Body of pancreas (tissue), 4 donors: Measurements from ENCODE around the gene SLC5A8. TPM values are rescaled to one million over a fixed set of nuclear protein-coding genes. Genes with fewer than 3 reads are reported as not detected.
"Not testable (repeated sequence)": the region's sequence is repeated elsewhere in the genome, so short reads cannot be mapped to it uniquely, and the experiment has no call there.

Experiments
- ATAC-seq: fragments of 150-250 bp; one replicate; pipeline ENCODE4 v1.9.1; 2016
- DNase-seq, 4 donors: peaks; one replicate each; pipeline ENCODE4 v3.0.0-alpha.2; 2019
- H3K27ac ChIP-seq, 4 donors: fragments of 200-600 bp; sonication (generic); 1 replicate in 3 of 4; 2 replicates in 1 of 4; pipeline versions ENCODE4 v1.5.1 to v1.6.1; 2016 to 2019; ENCODE audit warnings: mild to moderate bottlenecking in 1 of 4, mixed read lengths in 1 of 4, moderate library complexity in 1 of 4
- H3K27me3 ChIP-seq, 2 donors: fragments of 200-600 bp; sonication (generic); one replicate each; pipeline ENCODE4 v1.6.0; 2016; ENCODE audit warnings: mild to moderate bottlenecking in 1 of 2
- H3K36me3 ChIP-seq, 2 donors: fragments of 200-600 bp; sonication (generic); replicated peaks in 1 of 2; 2 replicates each; pipeline ENCODE4 v1.5.1; 2016; ENCODE audit warnings: low read depth in 2 of 2; ENCODE audit not compliant: insufficient read depth in 1 of 2
- H3K4me1 ChIP-seq: fragments of 200-600 bp; sonication (generic); one replicate; pipeline ENCODE4 v1.6.0; 2016
- H3K4me3 ChIP-seq, 2 donors: fragments of 200-600 bp; sonication (generic); 1 replicate in 1 of 2; 2 replicates in 1 of 2; pipeline ENCODE4 v1.5.1; 2016 to 2019
- H3K9me3 ChIP-seq, 3 donors: fragments of 200-600 bp; sonication (generic); 1 replicate in 2 of 3; 2 replicates in 1 of 3; pipeline ENCODE4 v1.5.1; 2016
- POLR2A ChIP-seq, 3 donors: fragments of 450-650 bp; IDR thresholded peaks; one replicate each; pipeline ENCODE4 v1.6.1; 2016; ENCODE audit warnings: antibody characterized with exemption in 3 of 3, mild to moderate bottlenecking in 2 of 3
- WGBS, 2 donors: methylation state at CpG; one replicate each; pipeline ENCODE4 v1.1.5; 2017; 5-methylcytosine and 5-hydroxymethylcytosine counted together
- intact Hi-C: fragments of 100-400 bp; cut with DNase I; formaldehyde crosslinking; loops from one replicate; pipeline ENCODE4 v1.15.1; 2023
- total RNA-seq, 2 donors: library from RNA; depleted of rRNA; stranded (reverse); fragments of >200 nt; gene quantifications; one replicate each; pipeline ENCODE4 v1.1.0, GENCODE V29; 2016
- TF ChIP-seq, protein P1 (sequence below), 7 experiments: fragments of 450-650 bp in 4 of 7; fragments of 200-600 bp in 3 of 7; sonication (generic) in 3 of 7; IDR thresholded peaks; one replicate each; pipeline ENCODE4 v1.5.1; 2016 to 2019; ENCODE audit warnings: antibody characterized with exemption in 7 of 7

SLC5A8 gene
- total RNA-seq, 2 donors from 2014 or later: not detected

DNA sequence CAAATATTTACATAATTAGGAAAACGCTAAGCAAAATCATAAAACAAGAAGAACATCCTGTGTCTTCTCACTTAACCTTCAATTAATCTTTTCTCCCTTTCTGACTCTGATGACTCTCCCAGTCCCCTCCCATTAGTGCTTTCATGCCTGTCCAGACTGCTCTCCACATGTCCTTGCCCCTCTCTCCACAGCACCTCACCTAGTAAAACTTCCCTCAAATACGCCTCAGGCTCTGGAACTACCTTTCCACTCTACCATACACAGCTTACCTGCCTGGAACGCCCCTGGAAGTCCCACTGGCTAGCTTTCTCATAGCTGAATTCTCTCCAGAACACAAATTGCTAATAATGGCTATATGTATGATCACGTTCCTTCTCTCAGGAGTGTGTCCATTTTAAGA, 44.7 kb downstream of the SLC5A8 start:
- no peaks in the 10 kb centered on the region for H3K27me3 ChIP-seq
- ATAC-seq (no peak), DNase-seq (no peak)
- no peak for TF ChIP-seq POLR2A (IDR thresholded peaks at IDR 0.05)
- TF ChIP-seq, protein P1, sequence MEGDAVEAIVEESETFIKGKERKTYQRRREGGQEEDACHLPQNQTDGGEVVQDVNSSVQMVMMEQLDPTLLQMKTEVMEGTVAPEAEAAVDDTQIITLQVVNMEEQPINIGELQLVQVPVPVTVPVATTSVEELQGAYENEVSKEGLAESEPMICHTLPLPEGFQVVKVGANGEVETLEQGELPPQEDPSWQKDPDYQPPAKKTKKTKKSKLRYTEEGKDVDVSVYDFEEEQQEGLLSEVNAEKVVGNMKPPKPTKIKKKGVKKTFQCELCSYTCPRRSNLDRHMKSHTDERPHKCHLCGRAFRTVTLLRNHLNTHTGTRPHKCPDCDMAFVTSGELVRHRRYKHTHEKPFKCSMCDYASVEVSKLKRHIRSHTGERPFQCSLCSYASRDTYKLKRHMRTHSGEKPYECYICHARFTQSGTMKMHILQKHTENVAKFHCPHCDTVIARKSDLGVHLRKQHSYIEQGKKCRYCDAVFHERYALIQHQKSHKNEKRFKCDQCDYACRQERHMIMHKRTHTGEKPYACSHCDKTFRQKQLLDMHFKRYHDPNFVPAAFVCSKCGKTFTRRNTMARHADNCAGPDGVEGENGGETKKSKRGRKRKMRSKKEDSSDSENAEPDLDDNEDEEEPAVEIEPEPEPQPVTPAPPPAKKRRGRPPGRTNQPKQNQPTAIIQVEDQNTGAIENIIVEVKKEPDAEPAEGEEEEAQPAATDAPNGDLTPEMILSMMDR (IDR thresholded peaks at IDR 0.05): no peak
- no peaks in the 10 kb centered on the region for H3K36me3 ChIP-seq
- intact Hi-C loops: no loop called here
- no peak overlapping the region for H3K27ac ChIP-seq
- no peak overlapping the region for H3K4me3 ChIP-seq
- no peaks in the 10 kb centered on the region for H3K4me1 ChIP-seq
- H3K9me3 ChIP-seq: no peaks in the 10 kb centered on the region
- WGBS, 2 donors: 42 to 59% methylated on average over 4 of the region's 4 CpGs

DNA sequence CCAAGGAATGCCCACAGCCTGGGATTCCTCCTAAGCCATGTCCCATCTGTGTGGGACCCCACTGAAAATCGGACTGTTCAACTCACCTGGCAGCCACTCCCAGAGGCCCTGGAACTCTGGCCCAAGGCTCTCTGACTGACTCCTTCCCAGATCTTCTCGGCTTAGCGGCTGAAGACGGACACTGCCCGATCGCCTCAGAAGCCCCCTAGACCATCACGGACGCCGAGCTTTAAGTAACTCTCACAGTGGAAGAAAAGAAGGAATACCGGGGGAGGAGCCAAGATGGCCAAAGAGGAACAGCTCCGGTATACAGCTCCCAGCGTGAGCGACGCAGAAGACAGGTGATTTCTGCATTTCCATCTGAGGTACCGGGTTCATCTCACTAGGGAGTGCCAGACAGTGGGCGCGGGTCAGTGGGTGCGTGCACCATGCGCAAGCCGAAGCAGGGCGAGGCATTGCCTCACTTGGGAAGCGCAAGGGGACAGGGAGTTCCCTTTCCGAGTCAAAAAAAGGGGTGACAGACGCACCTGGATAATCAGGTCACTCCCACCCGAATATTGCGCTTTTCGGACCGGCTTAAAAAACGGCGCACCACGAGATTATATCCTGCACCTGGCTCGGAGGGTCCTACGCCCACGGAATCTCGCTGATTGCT, 64.1 kb downstream of the SLC5A8 start:
- H3K27ac ChIP-seq, ATAC-seq, H3K4me3 ChIP-seq, H3K4me1 ChIP-seq, H3K36me3 ChIP-seq, H3K27me3 ChIP-seq, H3K9me3 ChIP-seq, DNase-seq, intact Hi-C loops: not testable (repeated sequence)
- WGBS, 2 donors: 73 to 88% methylated on average over 28 to 35 of the region's 35 CpGs

DNA sequence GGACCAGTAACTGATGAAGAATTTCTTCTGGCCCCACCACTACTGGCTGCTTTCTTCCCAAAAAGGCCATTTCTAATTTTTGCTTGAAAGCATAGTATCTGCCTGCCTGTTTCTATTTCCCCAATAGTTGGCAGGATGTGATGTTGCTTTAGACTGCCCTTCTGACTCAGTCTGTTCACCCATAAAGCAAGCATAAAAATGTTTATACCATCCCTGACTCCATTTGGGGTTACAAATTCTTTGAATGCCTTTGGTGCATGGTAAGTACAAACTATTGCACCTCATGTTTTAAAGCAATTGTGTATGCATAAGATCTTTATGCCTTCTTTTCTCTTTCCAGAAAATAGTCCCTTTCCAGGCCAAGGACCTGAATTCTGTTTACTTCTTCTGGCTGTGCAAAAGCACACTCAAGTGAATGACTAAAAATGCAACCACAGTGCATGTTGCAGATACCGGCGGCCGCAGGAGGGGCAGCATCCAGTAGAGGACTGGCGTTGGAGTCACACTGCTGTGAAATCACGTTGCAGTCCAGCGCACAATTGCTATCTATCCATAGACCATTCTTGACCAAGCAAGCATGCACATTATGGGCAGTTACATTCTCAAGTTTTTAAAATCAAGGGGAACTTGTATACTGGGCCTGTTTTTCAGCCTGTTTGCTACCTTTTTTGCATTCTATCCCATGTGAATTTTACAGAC, 82.4 kb downstream of the SLC5A8 start:
- H3K36me3 ChIP-seq: no peaks in the 10 kb centered on the region
- DNase-seq: no peak
- no peak for ATAC-seq
- 86 to 95% methylated on average over 6 of the region's 6 CpGs for WGBS, 2 donors
- H3K4me1 ChIP-seq: no peaks in the 10 kb centered on the region
- H3K27me3 ChIP-seq: no peaks in the 10 kb centered on the region
- H3K27ac ChIP-seq: no peak overlapping the region
- H3K4me3 ChIP-seq: no peak overlapping the region
- no peak for TF ChIP-seq POLR2A (IDR thresholded peaks at IDR 0.05)
- TF ChIP-seq, protein P1 (IDR thresholded peaks at IDR 0.05): no peak
- intact Hi-C loops: no loop called here
- no peaks in the 10 kb centered on the region for H3K9me3 ChIP-seq

DNA sequence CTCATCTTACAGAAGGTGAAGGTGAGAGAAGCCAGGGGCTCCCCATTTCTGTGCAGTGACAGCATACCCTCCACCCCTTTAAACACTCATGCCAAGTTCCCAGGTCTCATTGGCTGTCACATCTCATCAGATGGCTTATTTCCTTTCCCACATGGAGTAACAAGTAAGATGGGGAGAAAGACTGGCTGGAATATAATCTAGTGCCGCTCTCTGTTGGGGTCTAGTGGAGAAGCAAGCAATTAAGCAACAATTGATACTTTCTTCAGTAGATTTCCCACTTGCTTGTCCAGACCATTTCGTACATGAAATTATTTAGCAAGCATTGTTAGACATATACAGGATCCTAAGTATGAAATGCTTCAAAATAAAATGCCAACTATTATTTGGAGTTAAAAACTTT, 92.2 kb downstream of the SLC5A8 start:
- Histone ChIP-seq H3K36me3 (no peaks in the 10 kb centered on the region), H3K4me3 (no peak overlapping the region), H3K9me3 (no peaks in the 10 kb centered on the region), H3K27me3 (no peaks in the 10 kb centered on the region), H3K27ac (no peak overlapping the region), H3K4me1 (no peaks in the 10 kb centered on the region)
- WGBS, 2 donors: 74 to 91% methylated on average over 2 of the region's 2 CpGs
- ATAC-seq: no peak
- TF ChIP-seq, protein P1 (IDR thresholded peaks at IDR 0.05): peak in 1 of 7 experiments; percentile 27
- no peak for TF ChIP-seq POLR2A (IDR thresholded peaks at IDR 0.05)
- DNase-seq: no peak
- intact Hi-C loops: no loop called here

DNA sequence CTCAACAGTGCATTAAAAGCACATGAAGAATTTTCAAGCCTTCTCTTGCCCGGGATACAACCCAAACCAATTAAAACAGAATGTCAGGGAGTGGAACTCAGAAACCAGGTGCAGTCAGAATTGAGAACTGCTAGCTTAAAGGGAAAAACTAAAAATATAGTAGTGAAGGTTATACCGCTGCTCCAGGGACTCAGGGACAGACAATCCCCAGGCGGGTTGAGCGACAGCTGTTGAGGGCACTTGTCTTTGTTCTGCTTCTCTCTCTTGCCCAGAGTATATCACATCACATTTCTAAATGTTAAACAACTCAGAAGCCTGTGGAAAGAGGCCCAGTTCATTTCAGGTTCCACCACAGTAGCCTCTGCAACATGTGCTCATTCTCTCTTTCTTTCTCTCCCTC, 93.1 kb downstream of the SLC5A8 start:
- 80 to 86% methylated on average over 4 of the region's 4 CpGs for whole genome bisulfite sequencing, 2 donors
- Histone ChIP-seq H3K9me3 (no peaks in the 10 kb centered on the region), H3K4me1 (no peaks in the 10 kb centered on the region), H3K27ac (no peak overlapping the region), H3K27me3 (no peaks in the 10 kb centered on the region), H3K36me3 (no peaks in the 10 kb centered on the region), H3K4me3 (no peak overlapping the region)
- TF ChIP-seq POLR2A (IDR thresholded peaks at IDR 0.05): no peak
- TF ChIP-seq, protein P1 (IDR thresholded peaks at IDR 0.05): no peak
- DNase-seq (no peak), ATAC-seq (no peak)
- intact Hi-C loops: no loop called here
